ENCODE measurements around the gene STT3A.

DNA sequence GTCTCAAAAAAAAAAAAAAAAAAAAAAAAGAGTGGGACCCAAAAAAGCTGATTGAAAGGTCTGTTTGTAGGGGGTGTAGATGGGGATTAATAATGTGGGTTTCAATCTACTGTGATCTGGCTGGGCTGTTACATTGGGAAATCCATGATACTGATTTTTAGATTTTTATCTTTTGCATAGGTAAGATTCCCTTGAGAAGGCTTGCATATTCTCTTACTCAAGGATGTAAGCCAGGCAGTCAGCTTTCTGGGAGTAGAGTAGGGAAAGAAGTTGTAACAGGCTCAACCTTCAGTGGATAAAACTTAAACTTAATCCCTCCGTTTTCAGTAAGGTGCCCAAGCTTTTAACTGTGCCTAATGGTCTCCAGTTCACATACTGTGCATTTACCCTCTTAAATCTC lies 30.4 kb downstream of the STT3A start:
- TF ChIP-seq, protein P1, sequence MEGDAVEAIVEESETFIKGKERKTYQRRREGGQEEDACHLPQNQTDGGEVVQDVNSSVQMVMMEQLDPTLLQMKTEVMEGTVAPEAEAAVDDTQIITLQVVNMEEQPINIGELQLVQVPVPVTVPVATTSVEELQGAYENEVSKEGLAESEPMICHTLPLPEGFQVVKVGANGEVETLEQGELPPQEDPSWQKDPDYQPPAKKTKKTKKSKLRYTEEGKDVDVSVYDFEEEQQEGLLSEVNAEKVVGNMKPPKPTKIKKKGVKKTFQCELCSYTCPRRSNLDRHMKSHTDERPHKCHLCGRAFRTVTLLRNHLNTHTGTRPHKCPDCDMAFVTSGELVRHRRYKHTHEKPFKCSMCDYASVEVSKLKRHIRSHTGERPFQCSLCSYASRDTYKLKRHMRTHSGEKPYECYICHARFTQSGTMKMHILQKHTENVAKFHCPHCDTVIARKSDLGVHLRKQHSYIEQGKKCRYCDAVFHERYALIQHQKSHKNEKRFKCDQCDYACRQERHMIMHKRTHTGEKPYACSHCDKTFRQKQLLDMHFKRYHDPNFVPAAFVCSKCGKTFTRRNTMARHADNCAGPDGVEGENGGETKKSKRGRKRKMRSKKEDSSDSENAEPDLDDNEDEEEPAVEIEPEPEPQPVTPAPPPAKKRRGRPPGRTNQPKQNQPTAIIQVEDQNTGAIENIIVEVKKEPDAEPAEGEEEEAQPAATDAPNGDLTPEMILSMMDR (optimal IDR thresholded peaks at IDR 0.05 in 1 of 3, IDR thresholded peaks at IDR 0.05 in 1 of 3, conservative IDR thresholded peaks at IDR 0.05 in 1 of 3; ENCODE audit: extremely low read depth in 1 of 3, insufficient read depth in 2 of 3, low read length in 3 of 3), result no peak
- no peak for TF ChIP-seq EZH2 (IDR thresholded peaks at IDR 0.05; ENCODE audit: low read length)
